Measurements from ENCODE around the gene KLHL10. TPM values are rescaled to one million over a fixed set of nuclear protein-coding genes. Genes with fewer than 3 reads are reported as not detected.

Gene KLHL10
- polyA plus RNA-seq, 1 of the 3 experiments (the other 2 are of a cell fraction) = 0.02 TPM

GRCh38 chr17:41880130-41880529 is 42.5 kb downstream of the KLHL10 start:
- no peaks in the 10 kb centered on the region for H3K4me1 ChIP-seq (ENCODE audit: control insufficient read depth in 1 of 2, insufficient read depth in 2 of 2, low read depth in 1 of 2, low read length in 1 of 2)
- no peak for DNase-seq
- no peak overlapping the region for H3K27ac ChIP-seq (ENCODE audit: low read depth in 2 of 2, low read length in 1 of 2)
- H3K9ac ChIP-seq = no peak overlapping the region
- peaks cover 57 to 73% of the 10 kb centered on the region in 2 experiments for H3K36me3 ChIP-seq (replicated peaks in 1 of 2; ENCODE audit: control insufficient read depth in 1 of 2, insufficient read depth in 2 of 2, low read length in 1 of 2)
- no peak overlapping the region for H3K4me2 ChIP-seq
- H4K20me1 ChIP-seq (ENCODE audit: insufficient read depth) = no peaks in the 10 kb centered on the region; the same call in 1 of the 2 replicates
- ChIA-PET CTCF (interaction anchor here (2.1 kb wide), 1 partner anchor 14 kb away, joined by 7 read pairs; no protein-coding TSS in a partner anchor), POLR2A (no interaction called here)
- no peaks in the 10 kb centered on the region for H3K9me2 ChIP-seq
- H3K9me3 ChIP-seq = no peaks in the 10 kb centered on the region
- 96% methylated on average over 4 of the region's 4 CpGs for whole genome bisulfite sequencing (ENCODE audit: low lambda C conversion rate)
- no peak overlapping the region for H3K4me3 ChIP-seq (ENCODE audit: low read depth in 2 of 2, low read length in 1 of 2)
- no peak overlapping the region for H2AFZ ChIP-seq (ENCODE audit: low read depth)
- no peak for TF ChIP-seq TEAD4 (IDR thresholded peaks at IDR 0.05; ENCODE audit: borderline replicate concordance, insufficient read depth)
- TF ChIP-seq USF1 (IDR thresholded peaks at IDR 0.05; ENCODE audit: borderline replicate concordance, low read depth) = no peak
- TF ChIP-seq GABPA (IDR thresholded peaks at IDR 0.05; ENCODE audit: low read depth) = no peak
- TF ChIP-seq TCF12 (IDR thresholded peaks at IDR 0.05) = no peak
- TF ChIP-seq MXI1 (IDR thresholded peaks at IDR 0.05; ENCODE audit: low read depth, low read length) = no peak
- TF ChIP-seq CTCF (IDR thresholded peaks at IDR 0.05) = no peak
- TF ChIP-seq NRF1 (IDR thresholded peaks at IDR 0.05; ENCODE audit: low read depth, low read length) = no peak
- TF ChIP-seq RAD21 (IDR thresholded peaks at IDR 0.05; ENCODE audit: low read length) = no peak
- no peak for TF ChIP-seq EP300 (IDR thresholded peaks at IDR 0.05; ENCODE audit: borderline replicate concordance in 1 of 2, low read depth in 1 of 2, low read length in 1 of 2)
- TF ChIP-seq GATA2 (CRISPR knock-in tag; IDR thresholded peaks at IDR 0.05) = no peak
- TF ChIP-seq RXRA (IDR thresholded peaks at IDR 0.05; ENCODE audit: borderline replicate concordance, low read depth) = no peak
- no peak for TF ChIP-seq FOXJ3 (CRISPR knock-in tag; IDR thresholded peaks at IDR 0.05)
- TF ChIP-seq, protein P1, sequence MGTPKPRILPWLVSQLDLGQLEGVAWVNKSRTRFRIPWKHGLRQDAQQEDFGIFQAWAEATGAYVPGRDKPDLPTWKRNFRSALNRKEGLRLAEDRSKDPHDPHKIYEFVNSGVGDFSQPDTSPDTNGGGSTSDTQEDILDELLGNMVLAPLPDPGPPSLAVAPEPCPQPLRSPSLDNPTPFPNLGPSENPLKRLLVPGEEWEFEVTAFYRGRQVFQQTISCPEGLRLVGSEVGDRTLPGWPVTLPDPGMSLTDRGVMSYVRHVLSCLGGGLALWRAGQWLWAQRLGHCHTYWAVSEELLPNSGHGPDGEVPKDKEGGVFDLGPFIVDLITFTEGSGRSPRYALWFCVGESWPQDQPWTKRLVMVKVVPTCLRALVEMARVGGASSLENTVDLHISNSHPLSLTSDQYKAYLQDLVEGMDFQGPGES (IDR thresholded peaks at IDR 0.05; ENCODE audit: low read depth, low read length) = no peak
- TF ChIP-seq ZBTB33 (IDR thresholded peaks at IDR 0.05; ENCODE audit: borderline replicate concordance, low read depth) = no peak
- peaks cover 9% of the 10 kb centered on the region for H3F3A ChIP-seq (replicated peaks; ENCODE audit: insufficient read depth)
- peaks cover 28% of the 10 kb centered on the region for H3K79me2 ChIP-seq (ENCODE audit: insufficient read depth)
- no peaks in the 10 kb centered on the region for H3K27me3 ChIP-seq (ENCODE audit: insufficient read depth)

All from SK-N-SH (cell line).